ENCODE data around the gene SMARCAD1.

DNA sequence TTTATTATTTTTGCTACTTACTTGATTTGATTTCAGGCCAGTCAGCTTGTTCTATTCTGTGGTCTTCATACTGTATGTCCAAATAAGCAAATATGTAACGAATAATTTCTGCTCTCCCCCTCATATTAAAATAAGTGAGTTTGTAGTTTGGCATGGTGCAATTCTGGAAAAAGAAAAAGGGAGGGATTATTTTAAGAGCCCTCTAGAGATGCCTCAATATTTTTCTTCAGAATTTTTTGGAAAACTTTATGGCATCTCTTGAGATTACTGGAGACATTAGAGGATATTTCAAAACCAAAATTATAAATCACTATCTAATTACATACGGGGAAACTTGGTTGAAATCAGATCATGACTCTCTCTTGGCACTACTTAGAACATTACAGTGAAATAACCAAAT, 126.8 kb downstream of the SMARCAD1 start:
- no peak for TF ChIP-seq POLR2A (IDR thresholded peaks at IDR 0.05; ENCODE audit: extremely low read depth, insufficient read length)
- TF ChIP-seq, protein P1, sequence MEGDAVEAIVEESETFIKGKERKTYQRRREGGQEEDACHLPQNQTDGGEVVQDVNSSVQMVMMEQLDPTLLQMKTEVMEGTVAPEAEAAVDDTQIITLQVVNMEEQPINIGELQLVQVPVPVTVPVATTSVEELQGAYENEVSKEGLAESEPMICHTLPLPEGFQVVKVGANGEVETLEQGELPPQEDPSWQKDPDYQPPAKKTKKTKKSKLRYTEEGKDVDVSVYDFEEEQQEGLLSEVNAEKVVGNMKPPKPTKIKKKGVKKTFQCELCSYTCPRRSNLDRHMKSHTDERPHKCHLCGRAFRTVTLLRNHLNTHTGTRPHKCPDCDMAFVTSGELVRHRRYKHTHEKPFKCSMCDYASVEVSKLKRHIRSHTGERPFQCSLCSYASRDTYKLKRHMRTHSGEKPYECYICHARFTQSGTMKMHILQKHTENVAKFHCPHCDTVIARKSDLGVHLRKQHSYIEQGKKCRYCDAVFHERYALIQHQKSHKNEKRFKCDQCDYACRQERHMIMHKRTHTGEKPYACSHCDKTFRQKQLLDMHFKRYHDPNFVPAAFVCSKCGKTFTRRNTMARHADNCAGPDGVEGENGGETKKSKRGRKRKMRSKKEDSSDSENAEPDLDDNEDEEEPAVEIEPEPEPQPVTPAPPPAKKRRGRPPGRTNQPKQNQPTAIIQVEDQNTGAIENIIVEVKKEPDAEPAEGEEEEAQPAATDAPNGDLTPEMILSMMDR (IDR thresholded peaks at IDR 0.05; ENCODE audit: low read depth, low read length) = no peak

Measured in NB4 (cell line).